SH-SY5Y (cell line): ENCODE results near the gene ERFL.

Experiments
- GATA2 ChIP-seq: IDR thresholded peaks from 2 replicates; pipeline ENCODE4 v1.6.1; 2011; ENCODE audit warnings: mild to moderate bottlenecking, low read depth, low read length
- GATA3 ChIP-seq: IDR thresholded peaks from 2 replicates; pipeline ENCODE4 v1.6.1; 2011; ENCODE audit warnings: low read depth, mild to moderate bottlenecking, low read length, moderate library complexity

- no peak for TF ChIP-seq GATA2
- TF ChIP-seq GATA3: no peak
Observed at GRCh38 chr19:41890936-41891335, 37.3 kb downstream of the ERFL start.
